HL-60 (cell line): Measurements from ENCODE around the gene PPM1E.
"Not testable (repeated sequence)": the region's sequence is repeated elsewhere in the genome, so short reads cannot be mapped to it uniquely, and the experiment has no call there.

Experiments
- DNase-seq, 2 experiments: peaks; one replicate each; pipeline ENCODE4 v3.0.0-alpha.2; 2010 to 2020; ENCODE audit warnings: low read depth in 1 of 2, low spot score in 1 of 2
- H3K27ac ChIP-seq: fragments of 250-450 bp; sonication (Bioruptor Pico); replicated peaks from 2 replicates; pipeline ENCODE4 v1.5.1; 2020; ENCODE audit warnings: mild to moderate bottlenecking, moderate library complexity
- H3K27me3 ChIP-seq: fragments of 250-450 bp; sonication (Bioruptor Pico); 2 replicates; pipeline ENCODE4 v1.5.1; 2021; ENCODE audit warnings: mild to moderate bottlenecking, moderate library complexity; ENCODE audit not compliant: insufficient read depth, poor library complexity, severe bottlenecking
- H3K4me3 ChIP-seq: replicated peaks from 2 replicates; pipeline ENCODE4 v1.5.1; 2011; ENCODE audit warnings: mild to moderate bottlenecking, control low read depth, low read length; ENCODE audit not compliant: insufficient read depth
- GABPA ChIP-seq: IDR thresholded peaks from 2 replicates; pipeline ENCODE4 v1.6.1; 2012; ENCODE audit warnings: low read depth
- POLR2AphosphoS5 ChIP-seq: IDR thresholded peaks from 2 replicates; pipeline ENCODE4 v1.6.1; 2012; ENCODE audit warnings: low read depth
- SPI1 ChIP-seq: IDR thresholded peaks from 2 replicates; pipeline ENCODE4 v1.6.1; 2012; ENCODE audit warnings: low read depth, mild to moderate bottlenecking, borderline replicate concordance
- TF ChIP-seq, protein P1 (sequence below): IDR thresholded peaks from one replicate; pipeline ENCODE4 v1.5.1; 2011; ENCODE audit warnings: low read length, control low read depth, inconsistent platforms; ENCODE audit not compliant: insufficient read depth
- TF ChIP-seq, protein P2 (sequence below): IDR thresholded peaks from 2 replicates; pipeline ENCODE4 v1.6.1; 2012; ENCODE audit warnings: low read depth; ENCODE audit not compliant: insufficient replicate concordance

PPM1E gene

DNA sequence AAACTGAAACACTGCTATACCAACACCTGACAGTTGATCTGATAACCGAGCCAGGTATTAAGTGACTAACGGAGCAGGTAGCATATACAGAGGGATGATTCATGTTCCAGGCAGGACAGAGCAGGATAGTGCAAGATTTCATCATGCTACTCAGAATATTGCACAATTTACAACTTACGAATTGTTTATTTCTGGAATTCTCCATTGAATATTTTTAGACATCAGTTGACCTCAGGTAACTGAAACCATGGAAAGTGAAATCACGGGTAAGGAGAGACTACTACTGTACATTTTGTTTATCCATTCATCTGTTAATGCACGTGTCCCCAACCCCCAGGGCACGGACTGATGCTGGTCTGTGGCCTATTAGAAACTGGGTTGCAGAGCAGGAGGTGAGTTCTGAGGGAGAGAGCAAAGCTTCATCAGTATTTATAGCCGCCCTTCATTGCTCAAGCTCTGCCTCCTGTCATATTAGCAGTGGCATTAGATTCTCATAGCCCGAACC lies 14.5 kb upstream of the PPM1E start:
- DNase-seq, result no peak
- H3K4me3 ChIP-seq, result no peak overlapping the region
- H3K27ac ChIP-seq, result no peak overlapping the region
- no peak for TF ChIP-seq SPI1
- no peak for TF ChIP-seq POLR2AphosphoS5
- TF ChIP-seq, protein P1, sequence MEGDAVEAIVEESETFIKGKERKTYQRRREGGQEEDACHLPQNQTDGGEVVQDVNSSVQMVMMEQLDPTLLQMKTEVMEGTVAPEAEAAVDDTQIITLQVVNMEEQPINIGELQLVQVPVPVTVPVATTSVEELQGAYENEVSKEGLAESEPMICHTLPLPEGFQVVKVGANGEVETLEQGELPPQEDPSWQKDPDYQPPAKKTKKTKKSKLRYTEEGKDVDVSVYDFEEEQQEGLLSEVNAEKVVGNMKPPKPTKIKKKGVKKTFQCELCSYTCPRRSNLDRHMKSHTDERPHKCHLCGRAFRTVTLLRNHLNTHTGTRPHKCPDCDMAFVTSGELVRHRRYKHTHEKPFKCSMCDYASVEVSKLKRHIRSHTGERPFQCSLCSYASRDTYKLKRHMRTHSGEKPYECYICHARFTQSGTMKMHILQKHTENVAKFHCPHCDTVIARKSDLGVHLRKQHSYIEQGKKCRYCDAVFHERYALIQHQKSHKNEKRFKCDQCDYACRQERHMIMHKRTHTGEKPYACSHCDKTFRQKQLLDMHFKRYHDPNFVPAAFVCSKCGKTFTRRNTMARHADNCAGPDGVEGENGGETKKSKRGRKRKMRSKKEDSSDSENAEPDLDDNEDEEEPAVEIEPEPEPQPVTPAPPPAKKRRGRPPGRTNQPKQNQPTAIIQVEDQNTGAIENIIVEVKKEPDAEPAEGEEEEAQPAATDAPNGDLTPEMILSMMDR, result no peak
- TF ChIP-seq, protein P2, sequence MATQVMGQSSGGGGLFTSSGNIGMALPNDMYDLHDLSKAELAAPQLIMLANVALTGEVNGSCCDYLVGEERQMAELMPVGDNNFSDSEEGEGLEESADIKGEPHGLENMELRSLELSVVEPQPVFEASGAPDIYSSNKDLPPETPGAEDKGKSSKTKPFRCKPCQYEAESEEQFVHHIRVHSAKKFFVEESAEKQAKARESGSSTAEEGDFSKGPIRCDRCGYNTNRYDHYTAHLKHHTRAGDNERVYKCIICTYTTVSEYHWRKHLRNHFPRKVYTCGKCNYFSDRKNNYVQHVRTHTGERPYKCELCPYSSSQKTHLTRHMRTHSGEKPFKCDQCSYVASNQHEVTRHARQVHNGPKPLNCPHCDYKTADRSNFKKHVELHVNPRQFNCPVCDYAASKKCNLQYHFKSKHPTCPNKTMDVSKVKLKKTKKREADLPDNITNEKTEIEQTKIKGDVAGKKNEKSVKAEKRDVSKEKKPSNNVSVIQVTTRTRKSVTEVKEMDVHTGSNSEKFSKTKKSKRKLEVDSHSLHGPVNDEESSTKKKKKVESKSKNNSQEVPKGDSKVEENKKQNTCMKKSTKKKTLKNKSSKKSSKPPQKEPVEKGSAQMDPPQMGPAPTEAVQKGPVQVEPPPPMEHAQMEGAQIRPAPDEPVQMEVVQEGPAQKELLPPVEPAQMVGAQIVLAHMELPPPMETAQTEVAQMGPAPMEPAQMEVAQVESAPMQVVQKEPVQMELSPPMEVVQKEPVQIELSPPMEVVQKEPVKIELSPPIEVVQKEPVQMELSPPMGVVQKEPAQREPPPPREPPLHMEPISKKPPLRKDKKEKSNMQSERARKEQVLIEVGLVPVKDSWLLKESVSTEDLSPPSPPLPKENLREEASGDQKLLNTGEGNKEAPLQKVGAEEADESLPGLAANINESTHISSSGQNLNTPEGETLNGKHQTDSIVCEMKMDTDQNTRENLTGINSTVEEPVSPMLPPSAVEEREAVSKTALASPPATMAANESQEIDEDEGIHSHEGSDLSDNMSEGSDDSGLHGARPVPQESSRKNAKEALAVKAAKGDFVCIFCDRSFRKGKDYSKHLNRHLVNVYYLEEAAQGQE, result no peak
- no peak for TF ChIP-seq GABPA
- no peaks in the 10 kb centered on the region for H3K27me3 ChIP-seq

DNA sequence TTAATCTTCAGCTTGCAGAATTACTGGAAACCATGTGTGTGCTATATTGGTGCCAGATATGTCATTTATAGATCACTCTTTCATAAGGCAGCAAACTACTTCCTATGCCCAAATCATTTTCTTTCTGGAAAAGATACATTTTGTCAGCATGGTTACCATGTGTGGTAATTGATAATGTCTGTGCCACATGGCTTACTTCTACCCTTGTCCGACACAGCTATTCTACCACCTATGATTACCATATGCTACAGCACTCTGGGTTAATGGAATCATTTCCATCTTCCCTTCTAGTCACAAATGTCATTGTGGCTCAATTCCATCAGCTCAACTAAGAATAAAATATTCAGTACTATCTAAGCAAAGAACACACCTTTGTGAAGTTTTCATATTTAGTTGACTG lies 8.0 kb upstream of the PPM1E start:
- TF ChIP-seq POLR2AphosphoS5 (no peak), SPI1 (no peak), GABPA (no peak)
- TF ChIP-seq, protein P2, result no peak
- TF ChIP-seq, protein P1, result no peak
- H3K4me3 ChIP-seq, result no peak overlapping the region
- no peak for DNase-seq
- no peak overlapping the region for H3K27ac ChIP-seq
- H3K27me3 ChIP-seq, result peaks cover under 1% of the 10 kb centered on the region

DNA sequence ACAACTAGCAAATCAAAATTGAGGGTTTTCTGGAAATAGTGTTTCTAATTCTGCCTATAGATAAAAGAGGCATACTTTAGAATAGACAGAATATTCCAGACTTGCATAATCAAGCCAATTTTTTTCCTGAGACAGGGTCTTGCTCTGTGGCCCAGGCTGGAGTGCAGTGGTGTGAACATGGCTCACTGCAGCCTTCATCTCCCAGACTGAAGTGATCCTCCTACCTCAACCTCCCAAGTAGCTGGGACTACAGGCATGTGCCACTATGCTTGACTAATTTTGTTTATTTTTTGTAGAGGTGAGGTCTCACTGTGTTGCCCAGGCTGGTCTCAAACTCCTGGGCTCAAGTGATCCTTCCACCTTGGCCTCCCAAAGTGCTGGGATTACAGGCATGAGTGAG lies 6.0 kb upstream of the PPM1E start:
- DNase-seq, H3K27me3 ChIP-seq, H3K27ac ChIP-seq, H3K4me3 ChIP-seq: not testable (repeated sequence)

DNA sequence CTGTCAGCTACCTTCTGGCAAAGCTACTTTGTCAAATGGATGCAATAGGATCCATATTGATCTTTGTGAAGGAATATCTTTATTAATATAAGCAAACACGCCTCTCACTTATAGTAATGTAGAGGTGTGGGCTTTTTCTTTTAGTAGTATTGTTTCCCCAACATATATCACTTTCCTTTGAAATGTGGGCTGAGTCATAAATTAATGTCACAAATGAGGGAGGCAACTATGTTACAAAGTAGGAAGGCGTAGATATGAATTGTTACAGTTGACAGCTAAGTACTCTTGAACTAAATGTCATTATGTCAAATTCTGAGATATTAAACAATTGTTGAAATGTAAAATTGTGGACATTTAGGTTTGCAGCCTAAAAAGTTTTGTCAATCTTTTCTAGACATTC lies 2.6 kb upstream of the PPM1E start:
- no peak overlapping the region for H3K4me3 ChIP-seq
- H3K27ac ChIP-seq, result no peak overlapping the region
- no peak for TF ChIP-seq POLR2AphosphoS5
- no peak for TF ChIP-seq GABPA
- no peak for TF ChIP-seq SPI1
- TF ChIP-seq, protein P2, result no peak
- TF ChIP-seq, protein P1, result no peak
- H3K27me3 ChIP-seq, result peaks cover 23% of the 10 kb centered on the region
- no peak for DNase-seq
